ENCODE measurements around the gene PIP5K1B. TPM values are rescaled to one million over a fixed set of nuclear protein-coding genes. Genes with fewer than 3 reads are reported as not detected.

Gene PIP5K1B
- total and polyA plus RNA-seq, 10 of the 15 experiments (the other 5 are each of a cell fraction or from before 2014, with no cell fraction given): 6.8 to 16.3 (median 10.6) TPM

- Histone ChIP-seq H3K4me1 (ENCODE audit: control insufficient read depth, insufficient read depth, low read length) (peaks cover 11% of the 10 kb centered on the region), H3K9me3 (replicated peaks; ENCODE audit: control insufficient read depth, insufficient read depth, low read length) (no peaks in the 10 kb centered on the region), H3K9ac (ENCODE audit: control insufficient read depth, insufficient read depth, low read length) (no peak overlapping the region), H3K36me3 (ENCODE audit: control insufficient read depth in 2 of 2, insufficient read depth in 2 of 2, low read length in 1 of 2) (no peaks in the 10 kb centered on the region), H3K27me3 (replicated peaks in 1 of 2; ENCODE audit: control insufficient read depth in 2 of 2, insufficient read depth in 2 of 2, low read length in 1 of 2) (no peaks in the 10 kb centered on the region), H2AFZ (ENCODE audit: control insufficient read depth, low read depth, low read length) (peak overlapping the region; percentile 36), H3K4me2 (ENCODE audit: control insufficient read depth, insufficient read depth) (no peak overlapping the region), H4K20me1 (ENCODE audit: control insufficient read depth, insufficient read depth) (no peaks in the 10 kb centered on the region), H3K27ac (ENCODE audit: control insufficient read depth, insufficient read depth) (no peak overlapping the region), H3K79me2 (ENCODE audit: control insufficient read depth, insufficient read depth, low read length) (no peaks in the 10 kb centered on the region), H3K4me3 (no peak overlapping the region)
- 49% methylated on average over 5 of the region's 5 CpGs for WGBS (ENCODE audit: insufficient coverage, insufficient replicate concordance, low lambda C conversion rate, missing lambda C conversion rate)
- CTCF ChIA-PET: interaction anchor here (0.7 to 3.3 kb wide), 8 partner anchors 13 to 415 kb away, joined by 3 to 19 read pairs (median 4); no protein-coding TSS in a partner anchor
- no peak for FAIRE-seq
- BruUV-seq (replicated peaks): no TSS peak
- intact Hi-C loops (cut with micrococcal nuclease; ENCODE audit: unreplicated experiment) (loop anchor here (5.0 kb wide), 4 partner anchors 79 to 289 kb away; partner anchors contain the start of gene PIP5K1B), in situ Hi-C loops (cut with MboI) (loop anchor here (10.0 kb wide), 1 partner anchor 292 kb away; the partner anchor contains the start of gene PIP5K1B)
- TF ChIP-seq YY1 (IDR thresholded peaks at IDR 0.05; ENCODE audit: low read depth, low read length) (no peak), ATF2 (IDR thresholded peaks at IDR 0.05; ENCODE audit: low read length) (no peak), CREB1 (IDR thresholded peaks at IDR 0.05; ENCODE audit: low read depth) (no peak), CBX5 (IDR thresholded peaks at IDR 0.05; ENCODE audit: low read depth) (no peak), PML (IDR thresholded peaks at IDR 0.05; ENCODE audit: low read length) (no peak), BCLAF1 (IDR thresholded peaks at IDR 0.05) (no peak)
- TF ChIP-seq, protein P1, sequence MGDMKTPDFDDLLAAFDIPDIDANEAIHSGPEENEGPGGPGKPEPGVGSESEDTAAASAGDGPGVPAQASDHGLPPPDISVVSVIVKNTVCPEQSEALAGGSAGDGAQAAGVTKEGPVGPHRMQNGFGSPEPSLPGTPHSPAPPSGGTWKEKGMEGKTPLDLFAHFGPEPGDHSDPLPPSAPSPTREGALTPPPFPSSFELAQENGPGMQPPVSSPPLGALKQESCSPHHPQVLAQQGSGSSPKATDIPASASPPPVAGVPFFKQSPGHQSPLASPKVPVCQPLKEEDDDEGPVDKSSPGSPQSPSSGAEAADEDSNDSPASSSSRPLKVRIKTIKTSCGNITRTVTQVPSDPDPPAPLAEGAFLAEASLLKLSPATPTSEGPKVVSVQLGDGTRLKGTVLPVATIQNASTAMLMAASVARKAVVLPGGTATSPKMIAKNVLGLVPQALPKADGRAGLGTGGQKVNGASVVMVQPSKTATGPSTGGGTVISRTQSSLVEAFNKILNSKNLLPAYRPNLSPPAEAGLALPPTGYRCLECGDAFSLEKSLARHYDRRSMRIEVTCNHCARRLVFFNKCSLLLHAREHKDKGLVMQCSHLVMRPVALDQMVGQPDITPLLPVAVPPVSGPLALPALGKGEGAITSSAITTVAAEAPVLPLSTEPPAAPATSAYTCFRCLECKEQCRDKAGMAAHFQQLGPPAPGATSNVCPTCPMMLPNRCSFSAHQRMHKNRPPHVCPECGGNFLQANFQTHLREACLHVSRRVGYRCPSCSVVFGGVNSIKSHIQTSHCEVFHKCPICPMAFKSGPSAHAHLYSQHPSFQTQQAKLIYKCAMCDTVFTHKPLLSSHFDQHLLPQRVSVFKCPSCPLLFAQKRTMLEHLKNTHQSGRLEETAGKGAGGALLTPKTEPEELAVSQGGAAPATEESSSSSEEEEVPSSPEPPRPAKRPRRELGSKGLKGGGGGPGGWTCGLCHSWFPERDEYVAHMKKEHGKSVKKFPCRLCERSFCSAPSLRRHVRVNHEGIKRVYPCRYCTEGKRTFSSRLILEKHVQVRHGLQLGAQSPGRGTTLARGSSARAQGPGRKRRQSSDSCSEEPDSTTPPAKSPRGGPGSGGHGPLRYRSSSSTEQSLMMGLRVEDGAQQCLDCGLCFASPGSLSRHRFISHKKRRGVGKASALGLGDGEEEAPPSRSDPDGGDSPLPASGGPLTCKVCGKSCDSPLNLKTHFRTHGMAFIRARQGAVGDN (IDR thresholded peaks at IDR 0.05): no peak
- POLR2A ChIA-PET: interaction anchor here (0.7 kb wide), 1 partner anchor 124 kb away, joined by 3 read pairs; no protein-coding TSS in a partner anchor
- RAD21 ChIA-PET (ENCODE audit: unreplicated experiment): interaction anchor here (1.2 to 2.0 kb wide), 4 partner anchors 12 to 429 kb away, joined by 3 to 6 read pairs (median 4); a partner anchor contains a TSS
- ATAC-seq: no peak
- DNase-seq (ENCODE audit: low read depth, low spot score): no peak
- SMC1A ChIA-PET (ENCODE audit: uncharacterized antibody, unreplicated experiment): interaction anchor here (0.5 to 3.4 kb wide), 9 partner anchors 9 to 268 kb away, joined by 3 to 21 read pairs (median 3); no protein-coding TSS in a partner anchor
Measured at GRCh38 chr9:68996462-68996861, 291.4 kb downstream of the PIP5K1B start.
